GM20431 (cell line): ENCODE measurements around the gene SLC7A9.
"Not testable (repeated sequence)": the region's sequence is repeated elsewhere in the genome, so short reads cannot be mapped to it uniquely, and the experiment has no call there.

ENCODE experiments used
- in situ Hi-C: fragments of 300-500 bp; cut with MseI, MboI; formaldehyde crosslinking; loops from one replicate; pipeline ENCODE4 v1.15.0; 2020; ENCODE audit warnings: low sequenced_read_pairs; ENCODE audit not compliant: unreplicated experiment

The SLC7A9 gene

DNA sequence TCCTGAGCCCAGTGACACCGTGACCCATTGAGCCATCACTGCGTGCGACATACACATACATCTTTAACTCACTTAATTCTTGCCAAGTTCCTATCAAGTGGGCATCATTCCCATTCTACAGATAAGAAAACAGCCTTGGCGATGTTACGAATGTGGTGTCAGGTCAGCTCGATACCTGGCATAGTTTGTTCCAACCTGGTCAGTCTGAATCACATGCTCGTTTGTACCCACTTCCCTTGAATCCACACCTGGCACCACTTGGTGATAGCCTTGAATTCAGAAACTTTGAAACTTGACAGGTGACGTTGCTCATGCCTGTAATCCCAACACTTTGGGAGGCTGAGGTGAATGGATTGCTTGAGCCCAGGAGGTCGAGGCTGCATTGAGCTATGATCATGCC lies 59.1 kb downstream of the SLC7A9 start:
- in situ Hi-C loops, result no loop called here

DNA sequence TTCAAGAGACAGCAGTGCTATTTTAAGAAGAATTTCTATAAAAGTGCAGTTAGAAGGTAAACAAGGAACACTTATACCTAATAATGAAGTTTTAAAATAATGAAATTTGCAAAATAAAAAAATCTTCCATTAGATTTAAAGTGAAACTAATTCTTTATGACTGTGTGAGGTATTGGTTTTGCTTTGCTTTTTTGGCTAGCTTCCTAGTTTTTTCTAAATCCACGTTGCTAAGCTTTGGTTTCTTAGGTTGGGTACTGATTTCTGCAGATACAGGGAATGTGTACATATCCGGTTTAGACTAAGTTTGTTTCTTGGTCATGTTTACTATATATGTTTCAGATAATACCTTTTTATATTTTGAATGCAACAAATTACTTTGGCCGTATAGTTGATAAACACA lies 59.8 kb downstream of the SLC7A9 start:
- in situ Hi-C loops, result no loop called here

DNA sequence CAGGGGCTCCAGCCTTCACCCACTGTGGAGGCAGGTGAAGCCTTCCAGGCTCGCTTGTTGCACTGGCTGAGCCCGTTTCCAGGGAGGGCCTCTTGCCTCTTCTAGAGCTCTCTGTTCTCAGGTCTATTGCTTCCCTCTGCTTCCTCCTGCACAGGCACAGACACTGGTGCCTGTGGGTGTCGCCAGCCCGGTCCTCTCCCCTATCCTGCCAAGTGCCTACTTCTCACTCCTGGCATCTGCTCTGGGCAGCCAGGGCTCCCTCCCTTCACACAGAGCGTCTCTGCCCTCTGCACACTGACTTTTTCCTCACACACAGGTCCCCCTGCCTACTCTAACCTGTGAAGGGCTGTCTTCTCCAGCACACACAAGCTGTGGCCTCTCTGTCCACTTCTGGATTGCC lies 60.3 kb downstream of the SLC7A9 start:
- in situ Hi-C loops, result no loop called here

DNA sequence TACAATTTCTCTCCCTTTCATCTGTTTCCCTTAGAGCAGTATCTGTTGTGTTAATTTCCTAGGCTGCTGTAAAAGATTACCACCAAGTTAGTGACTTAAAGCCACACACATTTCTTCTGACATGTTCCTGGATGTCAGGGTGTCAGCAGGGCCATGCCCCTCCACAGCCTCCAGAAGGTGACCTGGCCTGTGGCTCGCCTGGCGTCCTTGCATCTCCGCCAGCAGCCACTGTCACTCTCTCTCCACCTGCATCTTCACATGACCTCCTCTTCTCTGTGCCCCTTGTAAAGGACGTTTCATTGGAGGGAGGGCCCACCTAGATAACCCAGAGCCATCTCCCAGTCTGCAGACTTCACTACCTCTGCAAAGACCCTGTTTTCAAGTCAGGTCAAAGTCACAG lies 61.3 kb downstream of the SLC7A9 start:
- in situ Hi-C loops, result no loop called here

DNA sequence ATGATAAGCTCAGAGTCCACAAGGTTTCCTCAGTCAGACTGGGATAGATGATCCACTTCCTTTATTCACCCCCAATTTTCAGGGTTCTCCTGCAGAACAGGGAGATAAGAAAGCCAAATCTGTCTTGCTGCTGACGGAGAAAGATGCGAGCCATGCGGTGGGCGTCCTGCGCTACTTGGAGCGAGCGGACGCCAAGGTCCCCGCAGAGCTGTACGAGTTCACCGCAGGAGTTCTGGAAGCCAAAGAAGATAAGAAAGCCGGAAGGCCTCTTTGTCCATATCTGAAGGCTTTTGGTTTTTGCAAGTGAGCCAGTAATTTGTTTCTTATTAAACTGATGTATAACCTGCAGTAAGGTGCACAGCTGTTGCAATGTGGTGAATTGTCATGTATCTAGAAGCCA lies 66.7 kb downstream of the SLC7A9 start:
- in situ Hi-C loops, result no loop called here

DNA sequence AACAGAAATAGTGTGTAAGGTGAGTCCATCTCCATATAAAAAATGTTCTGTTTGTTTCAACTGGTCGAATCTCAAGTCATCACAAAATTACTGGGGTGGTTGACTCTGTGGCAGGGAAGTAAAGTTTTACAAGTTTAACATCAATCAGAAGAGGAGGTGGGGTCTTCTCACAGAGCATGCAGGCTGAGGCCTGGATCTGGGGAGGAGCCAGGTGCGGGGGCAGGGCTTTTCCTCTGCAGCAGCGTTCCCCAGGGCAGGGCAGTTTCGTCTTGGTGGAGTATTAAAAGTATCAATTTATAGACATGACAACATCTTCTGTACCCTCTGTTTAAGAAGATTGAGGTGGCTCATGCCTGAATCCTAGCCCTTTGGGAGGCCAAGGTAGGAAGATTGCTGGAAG lies 68.8 kb downstream of the SLC7A9 start:
- in situ Hi-C loops, result no loop called here

DNA sequence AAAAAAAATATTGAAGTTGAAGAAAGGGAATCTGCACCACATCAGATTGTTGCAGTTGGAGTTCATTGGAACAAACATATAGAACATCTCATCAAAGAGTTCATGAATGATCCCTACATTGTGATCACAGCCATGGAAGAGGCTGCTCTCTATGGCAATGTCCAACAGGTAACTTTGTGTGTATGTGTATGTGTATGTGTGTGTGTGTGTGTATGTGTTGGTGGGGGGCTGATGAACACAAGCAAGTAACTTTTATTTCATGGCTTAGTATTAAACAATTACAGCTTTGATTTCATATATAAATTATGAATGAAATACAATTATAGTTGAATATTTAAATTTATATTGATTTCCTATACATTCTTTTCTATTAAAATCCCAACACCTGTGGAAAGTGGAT lies 69.4 kb downstream of the SLC7A9 start:
- in situ Hi-C loops, result no loop called here

DNA sequence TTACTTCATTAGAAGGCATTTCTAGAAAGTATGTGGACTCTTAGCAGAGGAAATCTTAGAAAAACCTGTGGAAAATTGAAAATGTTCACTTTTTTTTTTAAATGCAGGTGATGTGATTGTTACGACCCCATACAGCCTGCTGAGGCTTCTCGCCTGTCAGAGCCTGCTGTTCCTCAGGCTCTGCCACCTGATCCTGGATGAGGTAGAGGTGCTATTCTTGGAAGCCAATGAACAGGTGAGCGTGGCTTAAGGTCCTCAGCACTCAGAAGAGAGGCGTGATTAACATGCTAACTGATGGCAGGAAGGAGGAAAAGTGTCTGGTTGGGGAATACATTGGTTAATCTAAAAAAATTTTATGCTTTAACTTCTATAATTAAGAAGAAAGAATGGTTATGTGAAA lies 71.4 kb downstream of the SLC7A9 start:
- in situ Hi-C loops, result no loop called here

DNA sequence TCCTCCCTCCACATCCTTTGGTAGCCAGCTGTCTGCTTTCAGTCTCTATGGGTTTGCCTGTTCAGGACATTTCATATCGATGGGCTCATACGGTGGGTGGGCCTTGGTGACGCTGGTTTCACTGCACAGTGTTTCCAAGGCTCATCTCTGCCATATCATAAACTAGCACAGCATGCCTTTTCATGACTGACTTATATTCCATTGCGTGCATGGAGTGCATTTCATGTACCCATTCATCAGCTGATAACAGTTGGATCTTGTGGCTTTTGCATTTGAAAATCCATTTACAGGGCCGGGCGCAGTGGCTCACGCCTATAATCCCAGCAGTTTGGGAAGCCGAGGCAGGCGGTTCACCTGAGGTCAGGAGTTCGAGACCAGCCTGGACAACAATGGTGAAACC lies 80.1 kb downstream of the SLC7A9 start:
- in situ Hi-C loops, result no loop called here

DNA sequence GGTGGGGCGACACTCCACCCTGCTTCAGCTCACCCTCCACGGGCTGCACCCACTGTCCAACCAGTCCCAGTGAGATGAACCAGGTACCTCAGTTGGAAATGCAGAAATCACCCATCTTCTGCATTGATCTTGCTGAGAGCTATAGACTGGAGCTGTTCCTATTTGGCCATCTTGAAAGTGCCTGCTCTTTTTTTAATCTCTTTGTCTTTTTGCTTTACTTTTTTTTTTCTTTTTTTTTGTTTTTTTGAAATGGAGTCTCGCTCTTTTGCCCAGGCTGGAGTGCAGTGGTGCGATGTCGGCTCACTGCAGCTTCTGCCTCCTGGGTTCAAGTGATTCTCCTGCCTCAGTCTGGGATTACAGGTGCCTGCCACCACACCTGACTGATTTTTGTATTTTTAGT lies 81.7 kb downstream of the SLC7A9 start:
- in situ Hi-C loops, result not testable (repeated sequence)

DNA sequence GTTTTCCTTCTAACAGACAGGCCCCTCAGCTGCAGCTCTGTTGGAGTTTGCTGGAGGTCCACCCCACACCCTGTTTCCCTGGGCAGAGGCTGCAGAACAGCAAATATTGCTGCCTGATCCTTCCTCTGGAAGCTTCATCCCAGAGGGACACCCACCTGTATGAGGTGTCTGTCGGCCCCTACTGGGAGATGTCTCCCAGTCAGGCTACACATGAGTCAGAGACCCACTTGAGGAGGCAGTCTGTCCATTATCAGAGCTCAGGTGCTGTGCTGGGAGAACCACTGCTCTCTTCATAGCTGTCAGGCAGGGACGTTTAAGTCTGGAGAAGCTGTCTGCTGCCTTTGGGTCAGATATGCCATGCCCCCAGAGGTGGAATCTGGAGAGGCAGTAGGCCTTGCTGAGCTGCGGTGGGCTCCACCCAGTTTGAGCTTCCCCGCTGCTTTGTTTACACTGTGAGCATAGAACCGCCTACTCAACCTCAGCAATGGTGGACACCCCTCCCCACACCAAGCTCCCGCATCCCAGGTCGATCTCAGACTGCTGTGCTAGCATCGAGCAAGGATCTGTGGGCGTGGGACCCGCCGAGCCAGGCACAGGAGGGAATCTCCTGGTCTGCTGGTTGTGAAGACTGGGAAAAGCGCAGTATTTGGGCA lies 82.3 kb downstream of the SLC7A9 start:
- in situ Hi-C loops, result not testable (repeated sequence)

DNA sequence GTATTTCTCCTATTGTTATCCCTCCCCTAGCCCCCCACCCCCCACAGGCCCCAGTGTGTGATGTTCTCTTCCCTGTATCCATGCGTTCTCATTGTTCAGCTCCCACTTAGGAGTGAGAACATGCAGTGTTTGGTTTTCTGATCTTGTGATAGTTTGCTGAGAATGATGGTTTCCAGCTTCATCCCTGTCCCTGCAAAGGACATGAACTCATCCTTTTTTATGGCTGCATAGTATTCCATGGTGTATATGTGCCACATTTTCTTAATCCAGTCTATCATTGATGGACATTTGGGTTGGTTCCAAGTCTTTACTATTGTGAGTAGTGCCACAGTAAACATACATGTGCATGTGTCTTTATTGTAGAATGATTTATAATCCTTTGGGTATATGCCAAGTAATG lies 87.5 kb downstream of the SLC7A9 start:
- in situ Hi-C loops, result not testable (repeated sequence)

DNA sequence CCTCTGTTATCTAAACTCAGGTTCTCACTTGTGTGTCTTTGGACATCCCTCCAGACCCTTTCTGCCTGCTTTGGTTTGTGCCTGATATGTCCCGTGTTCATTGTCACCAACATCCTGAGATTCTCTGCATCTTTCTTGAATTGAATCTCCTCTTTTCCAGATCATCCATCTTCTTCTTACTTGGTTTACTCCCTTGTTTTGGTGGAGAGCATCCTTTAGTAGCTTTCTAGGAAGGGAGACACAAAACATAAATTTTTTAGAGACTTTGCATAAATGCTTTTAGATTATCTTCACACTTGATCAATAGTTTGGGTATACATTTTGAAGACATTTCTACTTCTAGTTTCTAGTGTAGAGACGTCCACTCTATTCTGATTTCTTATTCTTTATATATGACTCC lies 88.3 kb downstream of the SLC7A9 start:
- in situ Hi-C loops, result no loop called here
